HG03469 (cell line): ENCODE measurements around the gene FRMD4B.
A peak's percentile ranks its signal among the peaks of the same experiment; 100 is the strongest.

Source experiments
- ATAC-seq: cut with Tn5 transposase; IDR thresholded peaks from one replicate; pipeline ENCODE4 v1.9.1; 2021; ENCODE audit warnings: mild to moderate bottlenecking, moderate library complexity, moderate number of reproducible peaks; ENCODE audit not compliant: unreplicated experiment

FRMD4B gene

DNA sequence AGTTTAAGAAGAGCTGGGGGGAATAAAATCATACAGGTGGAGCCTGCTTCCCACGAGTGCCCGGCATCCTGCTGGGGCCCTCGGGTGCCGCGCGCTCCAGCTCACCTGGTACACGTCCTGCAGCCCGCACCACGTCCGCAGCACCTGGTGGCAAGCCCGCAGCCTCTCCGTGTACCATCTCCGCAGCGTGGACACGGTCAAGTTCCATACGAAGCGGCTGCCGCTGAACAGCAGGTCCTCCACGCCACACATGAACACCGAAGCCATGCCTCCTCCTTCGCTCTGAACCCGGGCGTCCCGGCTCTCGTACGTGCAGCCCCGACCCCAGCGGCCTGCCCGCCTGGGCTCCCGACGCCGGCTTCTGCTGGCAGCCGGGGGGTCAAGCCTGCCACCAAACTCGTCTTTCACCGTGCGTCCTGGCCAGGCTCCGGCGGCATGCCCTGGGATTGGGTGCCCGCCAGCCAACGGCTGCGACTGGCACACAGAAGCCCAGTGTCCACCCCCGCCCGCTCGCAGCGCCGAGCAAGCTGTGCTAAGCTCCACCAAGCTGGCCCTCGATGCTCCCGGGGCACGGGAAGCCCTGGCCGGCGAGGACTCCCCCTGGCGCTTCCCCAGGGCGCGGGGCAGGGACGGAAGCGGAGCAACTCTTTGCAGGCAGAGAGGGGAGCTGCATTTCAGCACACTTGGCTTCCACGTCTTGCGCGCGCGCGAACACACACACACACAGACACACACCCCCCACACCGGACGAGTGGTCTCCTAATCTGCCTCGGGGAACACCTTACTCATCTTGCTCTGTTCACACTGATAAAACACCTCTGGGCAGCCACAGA is at the start of gene FRMD4B:
Gene FRMD4B, minus strand, starts transcription at position 366 of the 833 bp plus-strand sequence. Its CDS starts 99 bp downstream, at position 267.
- ATAC-seq = no peak

DNA sequence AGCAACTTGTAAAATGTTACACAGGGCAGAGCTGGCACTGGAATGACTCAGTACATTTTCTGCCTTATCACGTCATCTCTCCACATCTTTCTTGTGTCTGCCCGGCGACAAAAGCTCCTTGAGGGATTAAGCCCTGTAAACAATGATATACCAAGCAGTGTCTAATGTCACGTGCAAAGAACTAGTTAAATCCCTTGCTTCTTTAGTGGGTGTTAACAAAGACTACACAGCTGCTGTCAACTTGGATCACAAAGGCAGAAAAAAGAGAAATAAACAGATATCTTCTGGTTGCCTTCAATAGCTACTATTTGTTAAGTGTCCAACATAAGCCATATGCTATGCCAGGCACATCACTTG is 48.1 kb upstream of the FRMD4B start:
- ATAC-seq = no peak

DNA sequence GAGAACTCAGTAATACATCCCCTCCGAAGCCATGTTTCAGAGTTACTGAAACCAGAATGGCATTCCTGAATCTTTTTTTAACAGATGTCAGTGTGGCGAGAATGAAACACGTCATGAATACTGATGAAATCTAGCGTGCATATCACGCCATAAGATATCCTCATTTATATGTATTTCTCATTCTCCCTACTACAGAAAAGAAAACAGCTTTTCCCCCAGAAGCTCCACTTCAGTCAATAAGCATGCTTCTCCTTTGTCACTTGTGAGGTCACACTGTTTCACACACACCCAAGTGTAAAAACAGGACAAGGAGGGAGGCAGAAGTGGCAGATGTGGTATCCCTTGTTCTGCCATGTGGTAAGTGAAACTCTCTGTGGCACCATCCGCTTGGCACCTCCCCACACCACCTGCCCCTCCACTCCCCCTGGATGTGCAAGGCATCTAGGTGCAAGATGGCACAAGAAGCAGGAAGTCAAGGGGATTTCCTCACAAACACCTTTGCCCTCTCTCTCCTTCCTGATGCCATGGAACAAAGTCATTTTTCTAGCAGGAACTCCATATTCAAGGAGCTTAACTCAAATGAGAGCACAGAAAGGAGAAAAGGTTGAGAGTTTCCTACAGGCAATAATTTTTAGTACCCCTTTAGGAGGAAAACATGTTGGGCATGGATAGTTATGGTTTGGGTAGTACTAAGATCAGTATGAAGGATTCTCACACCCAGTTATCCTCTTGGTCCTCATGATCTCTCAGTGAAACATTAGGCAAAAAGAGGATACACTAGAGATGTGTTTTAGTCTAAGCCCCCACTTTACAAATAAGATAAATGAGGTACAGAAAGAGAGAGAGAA is 47.5 kb upstream of the FRMD4B start:
- ATAC-seq = no peak

DNA sequence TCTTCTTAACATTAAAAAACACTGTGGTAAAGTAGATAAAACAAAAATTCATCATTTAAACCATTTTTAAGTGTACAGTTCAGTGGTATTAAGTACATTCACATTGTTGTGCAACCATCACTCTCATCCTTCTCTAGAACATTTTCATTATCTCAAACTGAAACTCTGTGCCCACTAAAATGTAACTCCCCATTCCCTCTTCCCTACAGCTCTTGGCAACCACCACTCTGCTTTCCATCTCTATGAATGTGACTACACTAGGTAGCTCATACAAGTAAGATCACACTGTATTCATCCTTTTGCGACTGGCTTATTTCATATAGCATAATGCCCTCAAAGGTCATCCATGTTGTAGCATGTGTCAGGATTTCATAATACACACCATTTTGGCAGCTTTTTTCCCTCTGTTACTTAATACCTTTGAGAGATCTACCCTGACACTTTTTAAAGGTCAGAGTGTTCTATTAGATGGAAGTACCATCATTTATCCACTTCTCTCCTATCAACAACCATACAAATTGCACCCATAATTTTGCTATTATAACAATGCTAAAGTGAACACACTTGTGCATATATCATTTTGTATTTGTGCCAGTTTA is 42.9 kb upstream of the FRMD4B start:
- ATAC-seq = no peak

DNA sequence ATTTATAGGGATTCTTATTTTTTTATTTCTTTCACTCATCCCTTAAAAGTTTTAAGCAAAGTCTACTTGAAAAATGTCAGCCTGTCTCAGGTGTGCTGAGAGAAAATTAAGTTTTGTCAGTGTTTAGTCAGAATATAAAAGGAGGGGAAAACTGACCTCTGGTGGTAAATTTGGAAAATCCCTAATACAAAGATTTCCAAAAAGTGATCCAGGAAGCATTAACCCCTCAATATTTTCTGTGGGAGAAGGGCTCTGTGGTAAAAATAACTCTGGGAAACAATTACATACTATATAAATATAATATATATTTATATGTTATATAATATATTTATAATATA is 41.0 kb upstream of the FRMD4B start:
- ATAC-seq = no peak

DNA sequence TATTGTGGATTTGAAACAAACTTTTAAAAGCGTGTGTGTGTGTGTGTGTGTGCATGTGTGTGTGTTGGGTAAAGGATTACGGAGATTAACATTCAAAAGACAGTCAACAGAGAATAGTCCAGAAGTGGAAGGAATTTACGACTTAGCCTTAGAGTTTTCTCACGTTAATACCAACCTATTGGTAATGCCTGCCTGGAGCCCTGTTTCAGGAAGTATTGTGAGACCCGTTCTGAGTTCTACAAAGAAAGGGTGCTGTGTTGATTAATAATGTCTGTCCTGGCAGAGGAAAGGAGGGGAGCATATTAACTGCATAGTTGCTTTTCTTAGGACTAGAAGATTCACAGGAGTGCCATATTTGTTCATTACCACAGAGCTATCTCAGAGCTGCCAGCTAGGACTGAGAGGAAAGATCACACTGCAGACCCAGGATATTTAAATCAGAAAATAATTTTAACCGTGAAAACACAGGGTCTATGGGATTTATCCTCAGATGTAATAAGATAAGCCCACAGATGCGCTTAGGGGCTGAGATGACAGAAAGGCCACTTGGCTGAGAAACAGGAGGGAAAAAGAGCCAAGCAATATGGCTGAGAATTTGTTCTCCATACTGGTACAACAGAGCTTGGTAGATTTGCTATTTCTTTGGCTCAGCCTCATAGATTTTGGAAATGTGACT is 40.5 kb upstream of the FRMD4B start:
- ATAC-seq = no peak

DNA sequence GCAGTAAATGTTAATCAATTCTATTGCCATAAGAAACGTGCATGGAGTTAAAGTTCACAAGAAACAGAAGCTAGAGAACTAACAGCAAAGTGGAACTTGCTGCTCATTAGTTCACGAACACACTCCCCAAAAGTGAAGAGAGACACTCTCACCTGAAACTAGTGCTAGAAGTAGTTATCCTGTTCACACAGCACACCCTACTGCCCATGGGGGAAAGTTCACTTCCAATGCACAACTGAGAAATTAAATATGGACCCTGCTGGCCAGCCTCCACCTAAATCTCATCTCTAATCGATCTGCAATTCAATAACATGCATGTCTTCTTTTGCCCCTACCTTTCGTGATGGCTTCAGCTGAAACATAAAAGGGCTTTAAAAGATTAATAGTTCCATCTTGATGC is 39.4 kb upstream of the FRMD4B start:
- ATAC-seq = peak; percentile 70

DNA sequence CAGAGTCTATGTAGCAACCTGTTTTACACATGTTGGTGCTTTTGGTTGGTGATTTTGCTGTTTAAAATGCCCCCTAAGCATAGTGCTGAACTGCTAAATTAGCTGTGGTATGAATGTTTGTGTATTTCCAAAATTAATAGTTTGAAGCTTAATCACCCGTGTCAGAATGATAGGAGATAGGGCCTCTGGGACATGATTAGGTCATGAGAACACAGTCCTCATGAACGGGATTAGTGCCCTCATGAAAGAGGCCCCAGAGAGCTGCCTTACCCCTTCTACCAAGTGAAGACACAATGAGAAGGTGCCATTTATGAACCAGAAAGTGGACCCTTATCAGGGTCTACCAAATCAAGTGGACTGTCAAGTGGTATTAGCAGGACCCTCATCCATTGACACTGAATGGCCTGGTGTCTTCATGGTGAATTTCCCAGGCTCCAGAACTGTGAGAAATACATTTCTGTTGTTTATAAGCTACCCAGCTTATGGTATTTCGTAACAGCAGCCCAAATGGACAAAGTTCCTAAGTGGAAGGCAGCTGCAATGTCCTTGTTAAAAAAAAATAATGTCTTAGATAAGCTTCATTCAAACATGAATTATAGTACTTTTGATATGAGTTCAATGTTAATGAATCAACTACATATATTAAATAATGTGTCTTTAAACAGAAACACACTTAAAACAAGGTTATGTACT is 37.7 kb upstream of the FRMD4B start:
- ATAC-seq = no peak

DNA sequence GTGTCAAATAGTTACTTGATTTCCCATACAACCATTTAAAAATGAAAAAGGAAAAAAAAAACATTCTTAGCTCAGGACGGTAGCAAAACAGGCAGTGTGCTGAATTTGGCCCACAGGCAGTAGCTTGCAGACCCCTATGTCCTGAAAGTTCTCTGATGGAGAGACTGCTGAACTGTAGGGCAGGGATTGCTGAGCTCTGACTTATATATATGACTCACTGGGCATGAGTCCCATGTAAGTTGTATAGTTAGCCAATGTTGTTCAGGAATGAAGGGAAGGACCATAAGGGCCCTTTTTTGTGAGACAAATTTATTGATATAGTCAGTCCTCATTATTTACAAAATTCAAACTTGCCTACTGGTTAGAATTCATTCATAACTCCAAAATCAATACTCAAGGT is 36.9 kb upstream of the FRMD4B start:
- ATAC-seq = no peak

DNA sequence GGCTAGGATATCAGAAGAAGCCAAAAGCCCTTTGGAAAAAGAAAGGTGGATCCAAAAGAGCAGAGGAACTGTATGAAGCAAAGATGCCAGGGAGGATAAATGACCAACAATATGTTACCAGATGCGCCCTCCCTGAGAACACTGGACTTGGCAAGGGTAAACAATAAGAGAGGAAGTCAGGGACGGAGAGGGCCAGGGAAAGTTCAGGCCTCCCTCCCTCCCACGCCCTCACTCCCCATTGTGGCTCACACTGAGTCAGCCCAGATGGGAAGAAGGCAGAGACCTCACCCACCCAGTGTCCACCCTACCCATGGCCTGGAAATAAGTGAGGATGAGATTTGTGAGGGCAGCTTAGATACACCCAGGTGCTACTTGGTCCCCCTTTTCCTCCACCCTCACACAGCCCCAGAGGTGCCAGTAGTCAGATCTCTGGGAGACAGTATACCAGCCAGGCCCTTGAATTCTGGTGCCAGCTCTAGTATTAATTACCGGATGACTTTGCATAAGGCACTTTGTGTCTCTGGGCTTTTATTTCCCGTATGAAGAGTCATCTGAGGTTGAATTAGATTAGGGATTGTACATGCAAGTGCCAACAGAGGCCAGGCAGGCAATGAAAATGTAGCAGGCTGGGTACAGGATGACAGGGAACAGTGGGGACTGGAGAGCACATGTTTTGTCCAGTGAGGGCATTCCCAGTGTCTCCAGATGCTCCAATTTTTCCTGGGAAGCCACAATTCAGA is 35.1 kb upstream of the FRMD4B start:
- ATAC-seq = no peak

DNA sequence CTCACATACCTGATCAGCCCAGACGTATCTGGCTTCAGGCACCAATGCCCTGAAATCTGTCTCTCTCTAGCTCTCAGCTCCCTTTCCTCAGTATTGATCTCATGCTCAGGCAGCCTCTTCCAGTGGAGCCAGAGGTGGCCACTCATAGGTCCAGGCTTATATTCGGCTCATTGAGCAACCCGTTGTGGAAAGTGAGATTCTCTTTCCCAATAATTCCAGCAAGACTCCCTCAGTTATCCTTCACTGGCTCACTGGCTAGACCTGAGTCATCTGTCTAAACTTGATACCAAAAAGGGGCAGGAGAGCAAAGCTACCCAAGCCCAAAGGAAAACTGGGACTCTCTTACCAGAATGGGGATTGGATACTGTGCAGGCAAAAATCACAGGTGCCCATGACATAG is 33.4 kb upstream of the FRMD4B start:
- no peak for ATAC-seq

DNA sequence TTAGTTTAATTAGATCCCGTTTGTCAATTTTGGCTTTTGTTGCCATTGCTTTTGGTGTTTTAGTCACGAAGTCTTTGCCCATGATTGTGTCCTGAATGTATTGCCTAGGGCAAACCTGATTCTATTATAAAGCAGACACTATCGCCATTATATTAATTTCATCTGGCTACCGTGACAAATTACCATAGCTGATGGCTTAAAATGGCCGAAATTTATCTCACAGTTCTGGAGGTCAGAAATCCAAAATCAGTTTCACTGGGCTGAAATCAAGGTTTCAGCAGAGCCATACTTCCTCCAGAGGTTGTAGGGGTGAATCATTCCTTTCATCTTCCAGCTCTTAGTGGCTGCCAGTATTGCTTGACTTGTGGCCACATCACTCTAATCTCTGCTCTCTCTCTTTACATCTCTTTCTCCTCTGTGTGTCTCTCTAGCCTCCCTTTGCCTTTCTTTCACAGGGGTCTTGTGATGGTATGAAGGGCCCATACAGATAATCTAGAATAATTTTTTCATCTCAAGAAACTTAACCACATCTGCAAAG is 31.7 kb upstream of the FRMD4B start:
- no peak for ATAC-seq

DNA sequence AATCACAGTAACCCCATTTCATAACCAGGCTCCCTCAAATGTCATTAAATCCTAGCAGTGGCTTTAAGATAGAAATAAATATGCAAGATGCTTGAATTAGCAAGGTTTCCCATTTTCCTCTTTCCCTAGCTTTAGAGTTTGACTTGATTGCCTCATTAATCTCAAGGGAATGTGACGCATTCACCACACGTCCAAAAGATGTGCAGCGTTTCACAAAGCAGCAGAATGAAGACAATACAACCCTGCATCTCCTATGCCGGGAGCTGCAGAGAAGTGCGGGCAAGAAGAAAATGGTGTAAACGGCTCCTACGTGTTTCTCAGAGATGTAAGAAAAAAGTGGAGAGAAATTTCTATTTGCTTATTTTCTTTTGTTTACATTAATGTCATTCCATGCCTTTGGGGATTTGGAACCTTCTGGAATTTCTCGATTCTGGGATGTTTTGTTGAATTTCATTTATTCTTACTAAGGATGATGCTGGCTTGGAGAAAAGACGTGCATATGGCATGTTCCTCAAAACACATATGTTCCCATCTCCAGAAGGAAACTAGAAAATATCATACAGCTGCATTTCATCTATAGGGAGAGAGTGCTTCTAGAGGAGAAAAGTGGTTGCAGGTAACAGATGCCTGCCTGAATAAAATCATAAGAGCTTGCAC is 27.8 kb upstream of the FRMD4B start:
- no peak for ATAC-seq

DNA sequence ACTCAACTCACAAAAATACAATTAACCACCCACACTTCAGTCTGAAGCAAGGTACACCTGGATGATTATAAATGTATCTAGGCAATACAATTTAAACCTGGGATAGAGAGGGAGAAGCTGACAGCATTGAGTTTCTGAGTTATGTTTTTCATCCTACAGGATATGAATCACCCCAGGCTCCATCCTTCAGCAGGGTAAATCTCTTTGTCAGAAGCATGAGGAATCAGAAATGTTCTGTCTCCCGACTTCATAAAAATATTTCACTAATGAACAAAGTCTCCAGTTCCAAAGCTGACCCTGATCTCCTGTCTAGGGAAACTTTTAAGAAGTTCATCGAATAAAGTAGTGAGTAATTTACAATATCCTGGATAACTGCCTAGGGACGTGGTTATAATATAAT is 25.5 kb upstream of the FRMD4B start:
- ATAC-seq = no peak

DNA sequence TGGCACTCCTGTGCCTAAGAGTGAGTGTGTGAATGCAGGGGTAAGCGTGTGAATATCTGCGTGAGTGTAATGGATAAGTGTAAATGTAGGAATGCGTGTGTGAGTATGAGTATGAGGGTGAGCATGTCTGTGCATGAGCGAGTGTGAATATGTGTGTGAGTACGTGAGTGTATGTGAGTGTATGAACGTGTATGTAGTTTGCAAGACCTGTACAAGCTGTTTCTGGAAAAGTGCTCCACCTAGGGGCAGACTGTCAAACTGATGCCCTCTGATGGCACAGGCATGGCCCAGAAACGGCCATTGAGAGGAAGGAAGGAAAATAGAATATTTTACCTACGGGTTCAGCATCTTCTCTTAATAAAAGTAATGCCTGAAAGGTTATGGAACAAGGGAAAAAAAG is 24.4 kb upstream of the FRMD4B start:
- ATAC-seq = peak; percentile 99

DNA sequence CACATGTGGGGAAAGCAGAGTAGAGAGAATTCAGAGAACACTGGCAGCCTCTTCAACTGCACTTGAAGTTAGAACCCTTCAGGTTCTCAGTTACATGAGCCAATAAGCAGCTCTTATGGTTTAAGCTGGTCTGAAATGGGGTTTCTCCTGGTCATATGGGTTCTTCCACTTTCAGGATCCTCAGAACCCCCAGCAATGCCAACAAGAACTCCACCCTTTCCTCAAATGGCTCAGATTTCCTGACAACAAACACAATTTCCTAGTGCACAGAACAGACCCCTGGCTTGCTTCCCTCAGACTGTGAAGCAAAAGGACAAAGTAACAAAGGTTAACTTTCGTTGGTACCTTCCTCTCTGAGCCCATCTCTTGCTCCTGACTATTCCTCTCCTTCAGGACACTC is 23.9 kb upstream of the FRMD4B start:
- no peak for ATAC-seq

DNA sequence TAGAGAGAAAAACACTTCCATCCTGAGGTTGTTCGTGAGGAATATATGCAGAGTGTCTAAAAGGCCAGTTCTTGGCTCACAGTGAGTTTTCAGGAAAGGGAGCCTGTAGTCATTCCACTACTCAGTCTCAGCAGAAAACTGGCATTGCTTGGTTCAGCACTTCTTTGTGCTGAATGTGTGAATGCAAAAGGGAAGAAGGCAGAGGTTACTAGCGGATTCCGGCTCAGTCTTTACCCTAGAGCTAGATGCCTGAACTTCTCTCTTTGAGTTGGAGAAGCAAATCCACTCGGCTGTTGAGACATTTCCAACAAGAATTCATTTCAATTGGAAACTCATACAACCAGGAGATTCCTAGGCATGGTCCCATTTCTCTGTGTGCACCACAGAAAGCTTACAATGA is 23.1 kb upstream of the FRMD4B start:
- no peak for ATAC-seq

DNA sequence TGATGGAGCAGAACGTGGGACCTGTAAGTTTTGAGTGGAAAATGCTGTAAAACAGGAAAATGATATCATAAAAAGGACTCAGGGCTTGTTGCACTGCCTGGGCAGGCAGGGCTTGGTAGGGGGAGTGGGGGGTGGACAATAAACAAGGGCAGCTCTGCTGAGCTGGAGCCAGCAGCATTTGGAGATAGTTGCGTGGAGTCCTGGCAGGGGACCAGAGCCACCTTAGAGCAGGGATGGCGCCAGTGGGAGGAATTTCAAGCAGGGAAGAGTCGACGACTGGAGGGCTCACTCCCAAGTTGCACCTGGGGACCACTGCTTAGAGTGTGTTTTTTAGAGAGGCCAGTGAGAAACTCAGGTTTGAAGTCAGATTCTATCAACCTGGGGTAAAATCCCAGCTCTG is 22.7 kb upstream of the FRMD4B start:
- ATAC-seq = no peak

DNA sequence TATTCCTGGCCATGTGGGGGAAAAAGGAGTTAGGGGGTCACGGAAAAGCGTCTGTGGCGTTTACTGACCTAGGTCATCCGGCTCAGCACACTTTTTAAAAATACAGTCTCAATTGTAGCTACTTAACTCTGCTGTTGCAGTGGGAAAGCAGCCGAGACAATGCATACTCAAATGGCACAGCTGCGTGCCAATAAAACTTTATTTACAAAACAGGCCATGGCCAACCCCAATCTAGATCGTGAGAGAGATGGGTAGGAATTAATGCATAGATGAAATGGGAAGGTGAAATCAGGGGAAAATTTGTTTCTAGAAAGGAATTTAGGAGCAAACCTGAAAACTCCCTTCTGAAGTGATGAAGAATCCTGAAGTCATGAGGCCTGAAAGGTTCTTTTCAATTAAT is 22.0 kb upstream of the FRMD4B start:
- ATAC-seq = no peak
